K562 (cell line): ENCODE measurements around the gene SYNJ2. TPM values are rescaled to one million over a fixed set of nuclear protein-coding genes. Genes with fewer than 3 reads are reported as not detected.

ENCODE experiments used
- KDM4B ChIP-seq, 2 experiments: fragments of 450-650 bp in 1 of 2; sonication (generic) in 1 of 2; IDR thresholded peaks; 2 replicates each; pipeline ENCODE4 v1.6.1; 2016 to 2017; ENCODE audit warnings: borderline replicate concordance in 2 of 2, antibody characterized with exemption in 1 of 2, low read depth in 1 of 2, mild to moderate bottlenecking in 1 of 2
- KLF6 ChIP-seq: fragments of 250-450 bp; sonication (Bioruptor Pico); IDR thresholded peaks from 2 replicates; pipeline ENCODE4 v1.4.0; 2020; ENCODE audit warnings: mild to moderate bottlenecking, moderate library complexity, borderline replicate concordance
- PHF21A ChIP-seq: fragments of 450-650 bp; IDR thresholded peaks from 2 replicates; pipeline ENCODE4 v1.6.1; 2017; ENCODE audit warnings: low read depth, borderline replicate concordance
- RUNX1 ChIP-seq: sonication (generic); IDR thresholded peaks from 2 replicates; pipeline ENCODE4 v1.6.1; 2016; ENCODE audit warnings: antibody characterized with exemption, low read depth
- ZNF133 ChIP-seq: fragments of 250-450 bp; sonication (Bioruptor Pico); IDR thresholded peaks from 2 replicates; pipeline ENCODE4 v1.4.0; 2020; ENCODE audit warnings: mild to moderate bottlenecking
- ZNF23 ChIP-seq: fragments of 250-450 bp; sonication (Bioruptor Pico); IDR thresholded peaks from 2 replicates; pipeline ENCODE4 v1.4.0; 2020; ENCODE audit warnings: mild to moderate bottlenecking
- polyA plus RNA-seq, 8 experiments: library from polyadenylated mRNA; depleted of rRNA in 4 of 8; stranded (reverse) in 5 of 8; unstranded in 3 of 8; fragments of >200 nt; fragmentation: Nextera tagmentation in 2 of 8; fragmentation: Illumina TruSeq in 1 of 8; extraction: Ambion mirVana in 2 of 8; extraction: Trizol in 1 of 8; gene quantifications; 2 replicates each; pipeline versions ENCODE4 v1.2.1 to v1.2.3, GENCODE V29; 2011 to 2014; ENCODE audit warnings: inconsistent platforms in 1 of 8, missing spikeins in 1 of 8
- total RNA-seq, 7 experiments: library from RNA; depleted of rRNA in 6 of 7; stranded (reverse); fragments of >200 nt in 6 of 7; fragmentation: Illumina TruSeq in 2 of 7; extraction: Trizol in 2 of 7; gene quantifications; 2 replicates each; pipeline versions ENCODE4 v1.2.1 to v1.2.3, GENCODE V29; 2011 to 2021; ENCODE audit warnings: low replicate concordance in 1 of 7
- TF ChIP-seq, protein P1 (sequence below): fragments of 450-650 bp; formaldehyde crosslinking; IDR thresholded peaks from 2 replicates; pipeline ENCODE4 v1.4.0; 2022; ENCODE audit warnings: missing genetic modification characterization
- TF ChIP-seq, protein P2 (sequence below): fragments of 450-650 bp; IDR thresholded peaks from 2 replicates; pipeline ENCODE4 v1.6.1; 2018; ENCODE audit not compliant: partially characterized antibody
- TF ChIP-seq, protein P3 (sequence below): fragments of 200-800 bp; sonication (Bioruptor generic); IDR thresholded peaks from 2 replicates; pipeline ENCODE4 v1.6.1; 2016; ENCODE audit warnings: missing genetic modification characterization, missing compliant biosample characterization
- TF ChIP-seq, protein P4 (sequence below): sonication (generic); IDR thresholded peaks from 2 replicates; pipeline ENCODE4 v1.6.1; 2016

SYNJ2 gene
- total and polyA plus RNA-seq, 9 of the 15 experiments (the other 6 are each of a cell fraction or from before 2014, with no cell fraction given) = 3.0 to 27.7 (median 17.8) TPM

DNA sequence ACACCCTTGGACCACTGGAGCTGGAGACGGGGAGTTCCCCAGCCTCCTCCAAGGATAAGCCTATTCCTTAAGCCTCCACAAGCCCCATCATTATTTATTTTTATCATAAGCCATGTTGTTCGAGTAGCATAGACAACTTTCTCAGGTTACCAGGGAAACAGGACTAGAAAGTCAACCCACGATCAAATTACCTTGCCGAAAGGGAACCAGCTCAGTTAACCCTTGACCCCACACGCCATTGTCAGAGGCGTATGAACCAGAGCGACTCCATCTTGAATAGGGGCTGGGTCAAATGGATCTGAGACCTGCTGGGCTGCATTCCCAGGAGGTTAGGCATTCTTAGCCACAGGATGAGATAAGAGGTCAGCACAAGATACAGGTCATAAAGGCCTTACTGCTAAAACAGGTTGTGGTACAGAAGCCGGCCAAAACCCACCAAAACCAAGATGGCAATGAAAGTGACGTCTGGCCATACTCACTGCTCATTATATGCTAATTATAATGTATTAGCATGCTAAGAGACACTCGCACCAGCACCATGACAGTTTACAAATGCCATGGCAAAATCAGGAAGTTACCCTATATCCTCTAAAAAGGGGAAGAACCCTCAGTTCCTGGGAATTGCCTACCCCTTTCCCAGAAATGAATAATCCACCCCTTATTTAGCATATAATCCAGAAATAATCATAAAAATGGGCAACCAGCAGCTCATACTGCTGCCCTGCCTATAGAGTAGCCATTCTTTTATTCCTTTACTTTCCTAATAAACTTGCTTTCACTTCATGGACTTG is 22.4 kb downstream of the SYNJ2 start (continued):
- TF ChIP-seq ZNF23 (CRISPR knock-in tag) = peak; percentile 78
- TF ChIP-seq KLF6 (CRISPR knock-in tag) = peak; percentile 99
- no peak for TF ChIP-seq RUNX1
- TF ChIP-seq KDM4B (IDR thresholded peaks at IDR 0.05; ENCODE audit: borderline replicate concordance in 2 of 2, low read depth in 1 of 2) = no peak
- peak; percentile 97 for TF ChIP-seq ZNF133 (CRISPR knock-in tag)
- TF ChIP-seq, protein P1, sequence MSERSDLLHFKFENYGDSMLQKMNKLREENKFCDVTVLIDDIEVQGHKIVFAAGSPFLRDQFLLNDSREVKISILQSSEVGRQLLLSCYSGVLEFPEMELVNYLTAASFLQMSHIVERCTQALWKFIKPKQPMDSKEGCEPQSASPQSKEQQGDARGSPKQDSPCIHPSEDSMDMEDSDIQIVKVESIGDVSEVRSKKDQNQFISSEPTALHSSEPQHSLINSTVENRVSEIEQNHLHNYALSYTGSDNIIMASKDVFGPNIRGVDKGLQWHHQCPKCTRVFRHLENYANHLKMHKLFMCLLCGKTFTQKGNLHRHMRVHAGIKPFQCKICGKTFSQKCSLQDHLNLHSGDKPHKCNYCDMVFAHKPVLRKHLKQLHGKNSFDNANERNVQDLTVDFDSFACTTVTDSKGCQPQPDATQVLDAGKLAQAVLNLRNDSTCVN = peak; percentile 99
- TF ChIP-seq, protein P2, sequence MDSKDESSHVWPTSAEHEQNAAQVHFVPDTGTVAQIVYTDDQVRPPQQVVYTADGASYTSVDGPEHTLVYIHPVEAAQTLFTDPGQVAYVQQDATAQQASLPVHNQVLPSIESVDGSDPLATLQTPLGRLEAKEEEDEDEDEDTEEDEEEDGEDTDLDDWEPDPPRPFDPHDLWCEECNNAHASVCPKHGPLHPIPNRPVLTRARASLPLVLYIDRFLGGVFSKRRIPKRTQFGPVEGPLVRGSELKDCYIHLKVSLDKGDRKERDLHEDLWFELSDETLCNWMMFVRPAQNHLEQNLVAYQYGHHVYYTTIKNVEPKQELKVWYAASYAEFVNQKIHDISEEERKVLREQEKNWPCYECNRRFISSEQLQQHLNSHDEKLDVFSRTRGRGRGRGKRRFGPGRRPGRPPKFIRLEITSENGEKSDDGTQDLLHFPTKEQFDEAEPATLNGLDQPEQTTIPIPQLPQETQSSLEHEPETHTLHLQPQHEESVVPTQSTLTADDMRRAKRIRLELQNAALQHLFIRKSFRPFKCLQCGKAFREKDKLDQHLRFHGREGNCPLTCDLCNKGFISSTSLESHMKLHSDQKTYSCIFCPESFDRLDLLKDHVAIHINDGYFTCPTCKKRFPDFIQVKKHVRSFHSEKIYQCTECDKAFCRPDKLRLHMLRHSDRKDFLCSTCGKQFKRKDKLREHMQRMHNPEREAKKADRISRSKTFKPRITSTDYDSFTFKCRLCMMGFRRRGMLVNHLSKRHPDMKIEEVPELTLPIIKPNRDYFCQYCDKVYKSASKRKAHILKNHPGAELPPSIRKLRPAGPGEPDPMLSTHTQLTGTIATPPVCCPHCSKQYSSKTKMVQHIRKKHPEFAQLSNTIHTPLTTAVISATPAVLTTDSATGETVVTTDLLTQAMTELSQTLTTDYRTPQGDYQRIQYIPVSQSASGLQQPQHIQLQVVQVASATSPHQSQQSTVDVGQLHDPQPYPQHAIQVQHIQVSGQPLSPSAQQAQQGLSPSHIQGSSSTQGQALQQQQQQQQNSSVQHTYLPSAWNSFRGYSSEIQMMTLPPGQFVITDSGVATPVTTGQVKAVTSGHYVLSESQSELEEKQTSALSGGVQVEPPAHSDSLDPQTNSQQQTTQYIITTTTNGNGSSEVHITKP = no peak
- TF ChIP-seq, protein P3, sequence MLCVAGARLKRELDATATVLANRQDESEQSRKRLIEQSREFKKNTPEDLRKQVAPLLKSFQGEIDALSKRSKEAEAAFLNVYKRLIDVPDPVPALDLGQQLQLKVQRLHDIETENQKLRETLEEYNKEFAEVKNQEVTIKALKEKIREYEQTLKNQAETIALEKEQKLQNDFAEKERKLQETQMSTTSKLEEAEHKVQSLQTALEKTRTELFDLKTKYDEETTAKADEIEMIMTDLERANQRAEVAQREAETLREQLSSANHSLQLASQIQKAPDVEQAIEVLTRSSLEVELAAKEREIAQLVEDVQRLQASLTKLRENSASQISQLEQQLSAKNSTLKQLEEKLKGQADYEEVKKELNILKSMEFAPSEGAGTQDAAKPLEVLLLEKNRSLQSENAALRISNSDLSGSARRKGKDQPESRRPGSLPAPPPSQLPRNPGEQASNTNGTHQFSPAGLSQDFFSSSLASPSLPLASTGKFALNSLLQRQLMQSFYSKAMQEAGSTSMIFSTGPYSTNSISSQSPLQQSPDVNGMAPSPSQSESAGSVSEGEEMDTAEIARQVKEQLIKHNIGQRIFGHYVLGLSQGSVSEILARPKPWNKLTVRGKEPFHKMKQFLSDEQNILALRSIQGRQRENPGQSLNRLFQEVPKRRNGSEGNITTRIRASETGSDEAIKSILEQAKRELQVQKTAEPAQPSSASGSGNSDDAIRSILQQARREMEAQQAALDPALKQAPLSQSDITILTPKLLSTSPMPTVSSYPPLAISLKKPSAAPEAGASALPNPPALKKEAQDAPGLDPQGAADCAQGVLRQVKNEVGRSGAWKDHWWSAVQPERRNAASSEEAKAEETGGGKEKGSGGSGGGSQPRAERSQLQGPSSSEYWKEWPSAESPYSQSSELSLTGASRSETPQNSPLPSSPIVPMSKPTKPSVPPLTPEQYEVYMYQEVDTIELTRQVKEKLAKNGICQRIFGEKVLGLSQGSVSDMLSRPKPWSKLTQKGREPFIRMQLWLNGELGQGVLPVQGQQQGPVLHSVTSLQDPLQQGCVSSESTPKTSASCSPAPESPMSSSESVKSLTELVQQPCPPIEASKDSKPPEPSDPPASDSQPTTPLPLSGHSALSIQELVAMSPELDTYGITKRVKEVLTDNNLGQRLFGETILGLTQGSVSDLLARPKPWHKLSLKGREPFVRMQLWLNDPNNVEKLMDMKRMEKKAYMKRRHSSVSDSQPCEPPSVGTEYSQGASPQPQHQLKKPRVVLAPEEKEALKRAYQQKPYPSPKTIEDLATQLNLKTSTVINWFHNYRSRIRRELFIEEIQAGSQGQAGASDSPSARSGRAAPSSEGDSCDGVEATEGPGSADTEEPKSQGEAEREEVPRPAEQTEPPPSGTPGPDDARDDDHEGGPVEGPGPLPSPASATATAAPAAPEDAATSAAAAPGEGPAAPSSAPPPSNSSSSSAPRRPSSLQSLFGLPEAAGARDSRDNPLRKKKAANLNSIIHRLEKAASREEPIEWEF = peak; percentile 99
- no peak for TF ChIP-seq PHF21A
- TF ChIP-seq, protein P4, sequence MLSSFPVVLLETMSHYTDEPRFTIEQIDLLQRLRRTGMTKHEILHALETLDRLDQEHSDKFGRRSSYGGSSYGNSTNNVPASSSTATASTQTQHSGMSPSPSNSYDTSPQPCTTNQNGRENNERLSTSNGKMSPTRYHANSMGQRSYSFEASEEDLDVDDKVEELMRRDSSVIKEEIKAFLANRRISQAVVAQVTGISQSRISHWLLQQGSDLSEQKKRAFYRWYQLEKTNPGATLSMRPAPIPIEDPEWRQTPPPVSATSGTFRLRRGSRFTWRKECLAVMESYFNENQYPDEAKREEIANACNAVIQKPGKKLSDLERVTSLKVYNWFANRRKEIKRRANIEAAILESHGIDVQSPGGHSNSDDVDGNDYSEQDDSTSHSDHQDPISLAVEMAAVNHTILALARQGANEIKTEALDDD = peak; percentile 44; the same call in 1 of the 2 replicates
